Astrocyte (in vitro differentiated cells and primary cell): ENCODE data around the gene SCN1B.
"Not testable (repeated sequence)": the region's sequence is repeated elsewhere in the genome, so short reads cannot be mapped to it uniquely, and the experiment has no call there.

ENCODE experiments used
- CTCF ChIP-seq: IDR thresholded peaks from 2 replicates; pipeline ENCODE4 v1.5.1; 2011; ENCODE audit warnings: low read depth, mild to moderate bottlenecking, inconsistent platforms, low read length, moderate library complexity; ENCODE audit not compliant: insufficient read depth
- EZH2 ChIP-seq: IDR thresholded peaks from 2 replicates; pipeline ENCODE4 v1.6.1; 2012; ENCODE audit warnings: mild to moderate bottlenecking, low read length, inconsistent platforms; ENCODE audit not compliant: insufficient read depth

- not testable (repeated sequence) for TF ChIP-seq CTCF, EZH2
Observed at GRCh38 chr19:35014774-35015173, 15.5 kb upstream of the SCN1B start.
